ENCODE data around the gene MKLN1.

MKLN1 gene

DNA sequence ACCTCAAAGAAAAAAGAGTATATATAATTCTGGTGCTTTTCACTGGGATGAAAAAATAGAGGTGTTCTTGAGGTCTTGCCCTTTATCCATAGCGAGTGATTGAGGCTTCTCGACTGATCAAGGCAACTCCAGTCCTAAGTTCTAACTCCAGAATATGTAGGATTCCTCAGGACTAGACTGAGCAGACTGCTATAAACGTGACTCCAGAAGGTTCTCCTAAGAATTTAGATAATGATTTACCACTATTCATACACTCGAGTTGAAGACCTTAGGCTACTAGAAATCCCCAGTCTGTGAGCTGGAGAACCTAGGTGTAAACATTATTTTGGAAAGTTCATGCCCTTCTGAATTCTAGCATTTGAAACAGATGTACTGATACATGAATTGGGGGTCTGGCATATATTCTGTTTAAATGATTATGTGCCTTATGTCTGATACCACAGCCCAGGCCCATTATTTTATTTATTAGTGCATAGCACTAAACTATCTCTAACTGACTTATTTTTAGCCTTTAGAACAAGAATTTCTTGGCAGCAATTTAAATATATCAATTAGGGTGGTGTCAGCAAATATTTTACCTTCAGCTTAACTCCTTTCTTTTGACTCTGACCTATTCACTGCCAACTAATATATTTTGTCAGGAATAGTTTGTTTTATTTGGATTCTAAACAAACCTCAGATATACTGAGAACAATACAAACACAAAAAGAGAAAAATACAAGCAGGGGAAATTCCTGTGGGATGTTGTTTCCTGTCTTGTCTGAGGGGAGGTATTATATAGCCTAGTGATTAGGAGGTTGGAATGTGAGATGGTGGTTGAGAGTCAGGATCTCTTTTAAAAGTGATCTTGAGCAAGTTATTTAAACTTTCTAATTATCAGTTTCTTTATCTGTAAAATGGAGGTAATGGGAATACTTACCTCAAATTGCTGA is 153.0 kb downstream of the MKLN1 start:
- FAIRE-seq (no peak), DNase-seq (ENCODE audit: insufficient read length, low spot score) (no peak)
- TF ChIP-seq, protein P1, sequence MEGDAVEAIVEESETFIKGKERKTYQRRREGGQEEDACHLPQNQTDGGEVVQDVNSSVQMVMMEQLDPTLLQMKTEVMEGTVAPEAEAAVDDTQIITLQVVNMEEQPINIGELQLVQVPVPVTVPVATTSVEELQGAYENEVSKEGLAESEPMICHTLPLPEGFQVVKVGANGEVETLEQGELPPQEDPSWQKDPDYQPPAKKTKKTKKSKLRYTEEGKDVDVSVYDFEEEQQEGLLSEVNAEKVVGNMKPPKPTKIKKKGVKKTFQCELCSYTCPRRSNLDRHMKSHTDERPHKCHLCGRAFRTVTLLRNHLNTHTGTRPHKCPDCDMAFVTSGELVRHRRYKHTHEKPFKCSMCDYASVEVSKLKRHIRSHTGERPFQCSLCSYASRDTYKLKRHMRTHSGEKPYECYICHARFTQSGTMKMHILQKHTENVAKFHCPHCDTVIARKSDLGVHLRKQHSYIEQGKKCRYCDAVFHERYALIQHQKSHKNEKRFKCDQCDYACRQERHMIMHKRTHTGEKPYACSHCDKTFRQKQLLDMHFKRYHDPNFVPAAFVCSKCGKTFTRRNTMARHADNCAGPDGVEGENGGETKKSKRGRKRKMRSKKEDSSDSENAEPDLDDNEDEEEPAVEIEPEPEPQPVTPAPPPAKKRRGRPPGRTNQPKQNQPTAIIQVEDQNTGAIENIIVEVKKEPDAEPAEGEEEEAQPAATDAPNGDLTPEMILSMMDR (IDR thresholded peaks at IDR 0.05; ENCODE audit: insufficient read depth, missing control alignments), result no peak

DNA sequence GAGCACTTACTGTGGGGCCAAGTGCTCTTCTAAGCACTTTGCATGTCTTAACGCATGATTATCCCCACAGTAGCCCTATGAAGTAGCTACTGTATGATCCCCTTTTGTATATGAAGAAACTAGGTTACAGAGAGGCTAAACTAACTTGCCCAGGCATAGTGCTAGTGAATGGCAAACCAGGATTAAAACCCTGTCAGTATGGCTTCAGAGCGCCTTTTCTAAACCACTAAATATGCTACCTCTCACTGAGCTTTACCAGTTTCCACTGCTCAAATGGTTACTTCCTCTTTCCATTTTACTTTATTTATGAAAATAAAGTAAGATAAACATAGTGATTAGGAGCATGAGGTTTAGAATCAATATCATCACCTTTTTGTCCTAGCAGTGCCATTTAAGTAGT is 155.1 kb downstream of the MKLN1 start:
- DNase-seq (ENCODE audit: insufficient read length, low spot score) (no peak), FAIRE-seq (no peak)
- TF ChIP-seq, protein P1 (IDR thresholded peaks at IDR 0.05; ENCODE audit: insufficient read depth, missing control alignments), result no peak

DNA sequence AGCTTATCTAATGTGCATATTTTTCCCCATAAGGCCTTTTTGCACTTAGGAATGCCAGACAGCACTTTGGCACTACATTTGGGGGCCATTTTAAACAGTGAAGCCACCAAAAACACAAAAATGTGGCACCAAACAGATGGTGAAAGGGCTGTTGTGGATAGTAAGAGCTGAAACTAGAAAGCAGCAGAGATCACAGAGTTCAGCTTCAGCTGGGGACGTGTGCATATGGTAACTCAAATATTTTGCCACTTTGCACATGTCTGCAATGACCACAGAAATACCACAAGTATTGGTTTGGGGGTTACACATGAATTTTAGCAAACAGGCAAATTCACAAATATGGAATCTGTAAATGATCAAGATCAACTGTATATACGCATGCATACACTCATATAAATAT is 155.9 kb downstream of the MKLN1 start:
- TF ChIP-seq, protein P1 (IDR thresholded peaks at IDR 0.05; ENCODE audit: insufficient read depth, missing control alignments), result no peak
- no peak for FAIRE-seq
- DNase-seq (ENCODE audit: insufficient read length, low spot score), result no peak

DNA sequence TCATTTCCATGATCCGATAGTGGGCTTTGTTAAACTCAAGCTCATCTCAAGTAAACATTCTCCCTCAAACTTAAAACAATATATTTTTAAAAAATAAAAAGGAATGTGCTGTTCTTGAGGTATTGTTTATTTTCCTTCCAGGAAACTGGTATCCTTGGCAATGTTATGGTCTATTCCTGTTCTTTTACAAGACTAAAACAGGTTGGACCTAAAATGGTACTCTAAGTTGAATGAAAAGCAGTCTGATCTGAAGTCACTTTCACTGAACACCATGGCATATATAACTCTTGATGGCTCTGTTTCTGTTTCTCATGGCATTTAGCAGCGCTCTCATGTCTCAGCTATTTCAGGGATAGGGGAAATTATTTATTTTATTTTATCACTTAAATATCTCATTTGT is 158.7 kb downstream of the MKLN1 start:
- TF ChIP-seq, protein P1 (IDR thresholded peaks at IDR 0.05; ENCODE audit: insufficient read depth, missing control alignments), result no peak
- DNase-seq (ENCODE audit: insufficient read length, low spot score), result no peak

DNA sequence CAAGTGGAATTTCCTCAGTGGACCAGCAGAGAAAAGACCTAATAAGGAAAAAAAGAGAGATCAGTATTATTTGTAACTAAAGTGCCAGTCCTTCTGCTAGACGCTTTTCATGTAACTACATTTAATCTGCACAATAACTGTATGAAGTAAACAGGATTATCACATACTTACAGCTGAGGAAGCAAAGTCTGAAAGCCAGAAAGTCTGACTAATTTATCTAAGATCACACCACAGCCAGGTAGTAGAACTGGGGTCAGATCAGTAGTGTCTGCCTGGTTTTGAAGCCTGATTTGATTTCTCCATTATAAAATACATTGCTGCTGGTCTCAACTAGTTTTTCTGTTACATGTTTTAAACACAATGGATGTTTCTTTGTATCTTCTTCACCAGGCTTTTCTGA is 159.5 kb downstream of the MKLN1 start:
- TF ChIP-seq, protein P1 (IDR thresholded peaks at IDR 0.05; ENCODE audit: insufficient read depth, missing control alignments), result no peak
- no peak for DNase-seq (ENCODE audit: insufficient read length, low spot score)
- FAIRE-seq, result peak; percentile 87

More for the DNA sequence above, 158.7 kb downstream of the MKLN1 start:
- FAIRE-seq, result no peak

DNA sequence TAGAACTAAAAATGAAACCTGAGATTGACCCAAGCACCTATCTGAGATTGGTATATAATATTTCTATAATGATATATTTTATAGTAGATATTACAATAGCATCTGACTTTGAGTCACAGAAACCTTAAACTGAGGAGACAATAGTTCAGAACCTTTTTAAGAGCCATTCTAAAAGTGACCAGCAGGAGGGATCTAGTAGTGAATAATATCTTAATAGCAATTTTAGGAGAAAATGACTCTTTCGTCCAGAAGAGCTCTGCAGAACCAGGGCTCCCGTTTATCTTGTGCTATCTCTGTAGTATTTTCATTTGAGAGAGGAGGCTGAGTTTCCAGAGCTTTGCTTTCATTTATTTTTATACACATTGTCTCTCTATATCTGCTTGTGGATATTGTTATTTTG is 160.7 kb downstream of the MKLN1 start:
- TF ChIP-seq, protein P1 (IDR thresholded peaks at IDR 0.05; ENCODE audit: insufficient read depth, missing control alignments), result no peak
- FAIRE-seq (no peak), DNase-seq (ENCODE audit: insufficient read length, low spot score) (no peak)

DNA sequence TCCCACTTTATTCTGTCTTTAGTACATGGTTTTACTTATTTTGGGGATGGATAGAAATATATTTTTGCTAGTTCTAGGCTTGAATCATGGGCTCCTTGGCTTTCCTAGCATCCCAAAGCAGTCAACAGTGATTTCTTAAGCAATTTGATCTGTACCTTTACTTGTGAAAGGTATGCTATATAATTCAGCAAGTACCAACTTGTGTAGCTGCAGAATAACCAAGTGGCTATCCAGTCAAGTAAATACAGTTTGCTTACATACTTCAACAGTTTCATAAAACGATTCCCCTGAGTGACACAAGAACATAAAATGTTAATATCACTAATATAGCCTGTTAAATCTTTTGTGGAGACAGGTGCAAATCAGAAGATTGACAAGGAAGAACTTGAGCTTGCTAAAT is 161.5 kb downstream of the MKLN1 start:
- DNase-seq (ENCODE audit: insufficient read length, low spot score) (no peak), FAIRE-seq (no peak)
- TF ChIP-seq, protein P1 (IDR thresholded peaks at IDR 0.05; ENCODE audit: insufficient read depth, missing control alignments), result no peak

All from D721Med (cell line).